Occipital lobe (tissue), 2 donors: Measurements from ENCODE around the gene SEZ6. TPM values are rescaled to one million over a fixed set of nuclear protein-coding genes. Genes with fewer than 3 reads are reported as not detected.

Experiments used
- DNase-seq: peaks from one replicate; lab custom pipeline; 2025; lab: John Stamatoyannopoulos, UW
- total RNA-seq: library from RNA; depleted of rRNA; stranded (reverse); fragments of >200 nt; gene quantifications from one replicate; pipeline ENCODE4 v1.2.3, GENCODE V29; 2014

The SEZ6 gene
- 36.2 TPM for total RNA-seq

- DNase-seq, result peak; percentile 67
Measured at GRCh38 chr17:29005936-29006511, at the start of gene SEZ6. TSS of gene SEZ6 (minus strand) at chr17:29006033. CDS start at chr17:29005869, 164 bp downstream.

- no peak for DNase-seq
Measured at GRCh38 chr17:29054835-29055234, 49.0 kb upstream of the SEZ6 start.

GRCh38 chr17:29051731-29052130 lies 45.9 kb upstream of the SEZ6 start:
- no peak for DNase-seq

- DNase-seq, result no peak
Measured at GRCh38 chr17:29051194-29051593, 45.4 kb upstream of the SEZ6 start.

GRCh38 chr17:29050176-29050575 lies 44.3 kb upstream of the SEZ6 start:
- DNase-seq, result no peak

- DNase-seq, result no peak
Measured at GRCh38 chr17:29049541-29050145, 43.8 kb upstream of the SEZ6 start.

GRCh38 chr17:29048440-29049368 lies 42.9 kb upstream of the SEZ6 start:
- DNase-seq, result no peak

- DNase-seq, result no peak
Measured at GRCh38 chr17:29046473-29046839, 40.6 kb upstream of the SEZ6 start.

GRCh38 chr17:29045734-29046472 lies 40.1 kb upstream of the SEZ6 start:
- no peak for DNase-seq

- DNase-seq, result no peak
Measured at GRCh38 chr17:29045026-29045425, 39.2 kb upstream of the SEZ6 start.

GRCh38 chr17:29043539-29044145 lies 37.8 kb upstream of the SEZ6 start:
- DNase-seq, result no peak

GRCh38 chr17:29042679-29043538 lies 37.1 kb upstream of the SEZ6 start, which contains the start of gene PIPOX:
TSS of gene PIPOX (plus strand) at chr17:29043141. CDS start at chr17:29043226, 85 bp downstream.
- DNase-seq, result no peak

- no peak for DNase-seq
Measured at GRCh38 chr17:29042026-29042678, 36.3 kb upstream of the SEZ6 start.

GRCh38 chr17:29041571-29041970 lies 35.7 kb upstream of the SEZ6 start:
- DNase-seq, result no peak

GRCh38 chr17:29041091-29041490 lies 35.3 kb upstream of the SEZ6 start:
- no peak for DNase-seq

- no peak for DNase-seq
Measured at GRCh38 chr17:29039764-29040598, 34.1 kb upstream of the SEZ6 start.

GRCh38 chr17:29038085-29038795 lies 32.4 kb upstream of the SEZ6 start:
- DNase-seq, result no peak

GRCh38 chr17:29037739-29038084 lies 31.9 kb upstream of the SEZ6 start:
- no peak for DNase-seq
